Chondrocyte (in vitro differentiated cells): Measurements from ENCODE around the gene CDCA4. TPM values are rescaled to one million over a fixed set of nuclear protein-coding genes. Genes with fewer than 3 reads are reported as not detected.
"Not testable (repeated sequence)": the region's sequence is repeated elsewhere in the genome, so short reads cannot be mapped to it uniquely, and the experiment has no call there.

Experiments
- DNase-seq: peaks from one replicate; pipeline ENCODE4 v3.0.0; 2021; ENCODE audit warnings: mixed read lengths, low spot score
- H3K27ac Mint-ChIP-seq: one replicate; pipeline ENCODE4 v1.8.0; 2021; ENCODE audit warnings: mild to moderate bottlenecking, moderate library complexity, mixed read lengths; ENCODE audit not compliant: unreplicated experiment
- H3K27me3 Mint-ChIP-seq: 2 replicates; pipeline ENCODE4 v1.8.0; 2021; ENCODE audit warnings: low read depth, mixed read lengths
- H3K36me3 Mint-ChIP-seq: 2 replicates; pipeline ENCODE4 v1.8.0; 2021; ENCODE audit warnings: low read depth, mixed read lengths
- H3K4me1 Mint-ChIP-seq: 2 replicates; pipeline ENCODE4 v1.8.0; 2021; ENCODE audit warnings: low read depth, mild to moderate bottlenecking, mixed read lengths
- H3K4me3 Mint-ChIP-seq: one replicate; pipeline ENCODE4 v1.8.0; 2021; ENCODE audit warnings: mild to moderate bottlenecking, moderate library complexity, mixed read lengths; ENCODE audit not compliant: unreplicated experiment
- H3K9me3 Mint-ChIP-seq: 2 replicates; pipeline ENCODE4 v1.8.0; 2021; ENCODE audit warnings: low read depth, mixed read lengths
- CTCF ChIP-seq: fragments of 200-600 bp; sonication (generic); IDR thresholded peaks from 2 replicates; pipeline ENCODE4 v1.5.0; 2021; ENCODE audit warnings: antibody characterized with exemption, mild to moderate bottlenecking, moderate library complexity
- total RNA-seq: library from RNA; stranded (reverse); gene quantifications from 3 replicates; pipeline ENCODE4 v1.2.1, GENCODE V29; 2021

CDCA4 gene
- total RNA-seq, 1 donor from 2014 or later, result 18.0 TPM

- Mint-ChIP-seq H3K27me3 (no peaks in the 10 kb centered on the region), H3K9me3 (no peaks in the 10 kb centered on the region), H3K27ac (peak overlapping the region; percentile 70), H3K4me3 (no peak overlapping the region), H3K36me3 (no peaks in the 10 kb centered on the region), H3K4me1 (peaks cover 70% of the 10 kb centered on the region)
- no peak for DNase-seq
- no peak for TF ChIP-seq CTCF
Measured at GRCh38 chr14:105028251-105028927, 7.5 kb upstream of the CDCA4 start.

- not testable (repeated sequence) for H3K4me3 Mint-ChIP-seq, DNase-seq, H3K36me3 Mint-ChIP-seq, H3K27me3 Mint-ChIP-seq, H3K9me3 Mint-ChIP-seq
- Mint-ChIP-seq H3K4me1 (peaks cover 72% of the 10 kb centered on the region), H3K27ac (peak overlapping the region; percentile 70)
Measured at GRCh38 chr14:105027718-105028117, 6.8 kb upstream of the CDCA4 start.

GRCh38 chr14:105026802-105027563, 6.1 kb upstream of the CDCA4 start:
- no peak overlapping the region for H3K4me3 Mint-ChIP-seq
- peak overlapping the region; percentile 70 for H3K27ac Mint-ChIP-seq
- H3K27me3 Mint-ChIP-seq, result no peaks in the 10 kb centered on the region
- H3K9me3 Mint-ChIP-seq, result no peaks in the 10 kb centered on the region
- H3K36me3 Mint-ChIP-seq, result no peaks in the 10 kb centered on the region
- H3K4me1 Mint-ChIP-seq, result peaks cover 72% of the 10 kb centered on the region
- no peak for TF ChIP-seq CTCF
- no peak for DNase-seq

GRCh38 chr14:105026033-105026785, 5.3 kb upstream of the CDCA4 start:
- DNase-seq, result no peak
- no peaks in the 10 kb centered on the region for H3K27me3 Mint-ChIP-seq
- H3K27ac Mint-ChIP-seq, result peak overlapping the region; percentile 98
- no peak for TF ChIP-seq CTCF
- no peaks in the 10 kb centered on the region for H3K36me3 Mint-ChIP-seq
- no peaks in the 10 kb centered on the region for H3K9me3 Mint-ChIP-seq
- no peak overlapping the region for H3K4me3 Mint-ChIP-seq
- peaks cover 79% of the 10 kb centered on the region for H3K4me1 Mint-ChIP-seq

- H3K27me3 Mint-ChIP-seq, result no peaks in the 10 kb centered on the region
- TF ChIP-seq CTCF, result no peak
- H3K27ac Mint-ChIP-seq, result peak overlapping the region; percentile 98
- no peak overlapping the region for H3K4me3 Mint-ChIP-seq
- H3K4me1 Mint-ChIP-seq, result peaks cover 73% of the 10 kb centered on the region
- no peaks in the 10 kb centered on the region for H3K36me3 Mint-ChIP-seq
- no peak for DNase-seq
- H3K9me3 Mint-ChIP-seq, result no peaks in the 10 kb centered on the region
Measured at GRCh38 chr14:105025429-105025828, 4.5 kb upstream of the CDCA4 start.
